ENCODE data around the gene DAAM1.

Gene DAAM1

DNA sequence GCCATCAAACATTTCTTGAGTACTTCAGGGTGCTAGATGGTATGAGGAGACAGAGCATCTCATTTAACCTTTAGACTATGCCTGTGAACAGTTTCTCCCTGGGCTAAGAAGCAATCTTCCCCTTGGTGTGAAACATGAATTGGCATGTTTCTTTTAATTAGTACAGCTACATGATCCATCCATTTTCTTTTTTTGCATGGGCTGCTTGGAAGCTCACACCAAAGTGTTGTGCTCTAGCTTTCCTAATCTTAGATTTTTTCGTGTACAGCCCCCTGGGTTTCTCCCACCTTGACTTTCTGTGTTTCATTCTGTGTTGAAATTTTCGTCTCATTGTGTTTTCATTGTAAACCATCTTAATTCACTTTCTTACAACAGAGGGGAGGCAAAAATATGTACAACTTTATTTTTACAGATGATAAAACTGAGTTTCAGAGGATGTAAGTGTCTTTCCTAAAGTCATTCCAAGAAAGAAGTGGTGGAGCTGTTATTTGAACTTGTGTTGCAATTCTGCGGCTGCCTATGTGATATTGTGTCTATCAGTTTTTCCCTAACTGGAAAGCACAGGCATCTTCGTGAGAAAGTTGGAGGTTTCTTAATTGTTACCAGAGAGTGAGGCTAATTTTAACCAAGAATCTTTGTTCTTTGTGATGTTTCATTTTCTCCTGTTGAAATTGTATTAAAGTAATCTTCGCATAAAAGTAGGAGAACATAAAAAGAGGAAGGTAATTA is 64.5 kb downstream of the DAAM1 start:
- no peak overlapping the region for H3K4me3 ChIP-seq (ENCODE audit: low read depth, low read length)
- TF ChIP-seq CTCF (IDR thresholded peaks at IDR 0.05; ENCODE audit: low read depth, low read length): no peak

DNA sequence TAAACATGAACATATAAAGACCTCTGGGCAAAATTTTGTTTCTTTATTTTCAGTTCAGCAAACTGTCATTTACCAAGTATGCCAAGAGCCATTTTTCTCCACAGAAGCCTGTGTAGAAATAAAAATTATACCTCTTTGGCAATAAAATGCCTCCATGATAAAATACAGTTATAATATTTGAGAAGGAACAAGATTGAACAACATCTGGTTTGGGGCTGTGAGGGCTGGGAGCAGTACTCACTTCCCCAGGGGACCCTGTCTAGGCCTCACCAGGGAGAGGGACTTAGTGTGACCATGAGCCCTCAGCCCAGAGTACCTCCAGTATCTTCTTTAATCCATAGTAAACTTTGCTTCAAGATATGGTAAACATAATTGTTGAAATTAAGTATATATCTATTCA is 65.1 kb downstream of the DAAM1 start:
- H3K4me3 ChIP-seq (ENCODE audit: low read depth, low read length): no peak overlapping the region
- no peak for TF ChIP-seq CTCF (IDR thresholded peaks at IDR 0.05; ENCODE audit: low read depth, low read length)

DNA sequence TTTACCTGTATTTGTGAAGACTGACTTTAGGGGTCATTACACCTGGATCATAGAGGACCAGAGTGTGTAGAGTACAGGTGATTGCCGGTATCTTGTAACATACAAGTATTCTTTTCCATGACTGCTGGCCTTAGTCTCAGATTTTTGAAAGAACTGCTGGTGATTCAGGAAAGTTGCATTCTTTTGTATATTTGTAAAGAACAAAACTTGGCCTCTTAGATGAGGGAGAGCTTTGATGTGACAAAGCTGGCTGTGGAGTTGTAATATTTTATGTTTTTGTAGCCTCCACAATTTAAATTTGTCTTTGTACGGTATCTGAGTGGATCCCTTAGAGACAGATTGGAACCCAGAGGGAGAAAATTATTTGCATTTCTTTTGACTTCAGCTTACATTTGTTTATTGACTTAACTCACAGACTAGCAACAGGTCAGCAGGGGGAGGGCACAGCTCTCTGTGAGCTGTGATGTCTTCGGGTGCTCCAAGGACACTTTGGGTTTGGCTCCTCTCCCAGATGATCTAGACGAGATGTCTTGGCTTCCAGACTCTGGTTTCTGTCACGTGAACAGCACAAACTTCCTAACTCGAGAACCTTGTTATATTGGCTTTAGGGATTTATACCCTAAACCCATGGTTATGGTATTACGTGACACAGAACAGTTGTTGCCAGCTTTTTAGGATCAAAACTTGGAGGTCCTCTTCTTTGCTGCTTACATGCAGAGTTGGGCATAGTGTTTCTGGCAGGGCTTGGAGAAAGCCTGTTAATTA is 65.9 kb downstream of the DAAM1 start:
- no peak for TF ChIP-seq CTCF (IDR thresholded peaks at IDR 0.05; ENCODE audit: low read depth, low read length)
- H3K4me3 ChIP-seq (ENCODE audit: low read depth, low read length): no peak overlapping the region

- H3K4me3 ChIP-seq (ENCODE audit: low read depth, low read length): no peak overlapping the region
- no peak for TF ChIP-seq CTCF (IDR thresholded peaks at IDR 0.05; ENCODE audit: low read depth, low read length)
These were observed 66.6 kb downstream of the DAAM1 start for GRCh38 chr14:59254911-59255545.

DNA sequence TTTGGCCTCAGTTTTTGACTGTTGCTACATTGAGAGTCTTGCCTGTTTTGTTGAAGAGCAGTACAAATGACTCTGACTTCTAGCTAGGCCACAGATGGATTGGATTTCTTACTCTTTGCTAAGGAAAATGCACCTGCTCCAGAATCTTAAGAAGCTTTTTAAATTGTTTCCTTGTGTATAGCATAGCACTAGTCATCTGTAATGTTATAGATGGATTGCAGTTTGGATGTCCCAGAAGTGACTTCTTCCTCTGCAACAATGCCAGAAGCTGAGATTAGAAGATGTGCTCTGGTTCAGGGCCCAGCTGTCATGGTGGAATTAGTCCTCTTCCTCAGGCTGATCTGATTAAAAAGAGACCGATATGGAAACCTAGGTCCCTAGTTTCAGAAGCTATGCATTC is 67.9 kb downstream of the DAAM1 start:
- H3K4me3 ChIP-seq (ENCODE audit: low read depth, low read length): no peak overlapping the region
- TF ChIP-seq CTCF (IDR thresholded peaks at IDR 0.05; ENCODE audit: low read depth, low read length): no peak

GRCh38 chr14:59261334-59261733 is 72.9 kb downstream of the DAAM1 start:
- H3K4me3 ChIP-seq (ENCODE audit: low read depth, low read length): no peak overlapping the region
- no peak for TF ChIP-seq CTCF (IDR thresholded peaks at IDR 0.05; ENCODE audit: low read depth, low read length)

All from WI38 (cell line).